H54 (cell line): Measurements from ENCODE around the gene AP2A1.

Source experiments
- DNase-seq: peaks from one replicate; pipeline ENCODE4 v3.0.0; 2011; ENCODE audit warnings: low spot score, mixed read lengths; ENCODE audit not compliant: insufficient read length
- FAIRE-seq: peaks from 3 replicates; lab custom pipeline; 2011; peaks lifted over from hg19 to GRCh38; lab: Jason Lieb, UNC
- POLR2A ChIP-seq: IDR thresholded peaks from 2 replicates; pipeline ENCODE4 v1.6.1; 2011; ENCODE audit warnings: low read depth, mild to moderate bottlenecking, low read length

AP2A1 gene

DNA sequence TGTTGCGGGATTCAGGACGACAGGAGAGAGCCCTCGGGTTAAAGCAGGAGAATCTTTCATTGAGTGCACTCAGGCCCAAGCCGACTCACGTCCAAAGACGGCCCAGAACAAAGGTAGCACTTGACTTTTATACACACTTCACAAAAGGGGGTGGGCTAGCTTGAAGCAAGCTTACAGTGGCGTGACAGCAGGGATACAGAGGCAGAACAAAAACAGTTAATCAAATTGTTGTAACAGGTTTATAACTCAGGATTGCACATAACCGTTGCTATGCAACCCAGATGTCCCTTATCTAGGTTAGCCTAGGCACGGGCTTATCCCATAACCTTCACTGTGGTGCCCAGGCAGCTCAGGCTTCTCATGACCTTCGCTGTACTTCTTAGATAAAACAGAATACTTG, 53.3 kb downstream of the AP2A1 start:
- TF ChIP-seq POLR2A = no peak
- FAIRE-seq (no peak), DNase-seq (no peak)

DNA sequence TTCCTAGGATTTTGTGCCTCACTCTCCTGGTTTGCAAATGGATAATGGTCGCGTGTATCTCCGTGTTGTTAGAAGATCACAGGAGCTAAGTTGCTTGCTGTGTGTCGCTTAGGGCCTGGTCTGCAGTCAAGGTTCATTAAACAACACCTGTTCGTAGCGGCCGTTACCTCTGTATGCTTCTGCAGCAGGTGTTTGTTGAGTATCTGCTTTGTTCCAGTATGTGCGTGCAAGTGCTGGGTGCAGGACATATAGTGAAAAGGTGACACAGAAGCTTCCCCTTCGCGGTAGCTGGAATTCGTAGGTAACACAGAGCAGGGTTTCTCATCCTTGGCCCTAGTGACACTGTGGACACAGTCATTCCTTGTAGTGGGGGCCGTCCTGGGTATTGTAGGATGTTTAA, 56.7 kb downstream of the AP2A1 start:
- TF ChIP-seq POLR2A = no peak
- no peak for FAIRE-seq
- DNase-seq = no peak

DNA sequence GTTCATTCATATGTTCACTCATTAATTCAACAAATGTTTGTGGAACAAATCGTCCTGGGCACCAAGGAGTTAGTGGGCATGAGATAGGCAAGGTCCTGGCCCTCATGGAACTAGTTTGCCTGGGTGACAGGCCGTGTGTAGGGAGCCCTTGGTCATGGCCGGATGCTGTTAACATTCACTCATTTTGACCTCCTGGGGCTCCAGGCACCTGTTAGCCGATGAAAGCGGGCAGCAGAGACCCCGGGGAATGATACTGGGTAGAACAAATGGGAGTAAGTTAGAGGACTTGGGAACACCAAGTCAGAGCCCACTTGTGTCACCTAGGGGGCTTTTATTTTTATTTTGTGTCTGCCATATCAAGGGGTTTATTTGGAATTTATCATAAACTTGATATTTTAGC, 57.9 kb downstream of the AP2A1 start:
- DNase-seq (no peak), FAIRE-seq (no peak)
- no peak for TF ChIP-seq POLR2A

DNA sequence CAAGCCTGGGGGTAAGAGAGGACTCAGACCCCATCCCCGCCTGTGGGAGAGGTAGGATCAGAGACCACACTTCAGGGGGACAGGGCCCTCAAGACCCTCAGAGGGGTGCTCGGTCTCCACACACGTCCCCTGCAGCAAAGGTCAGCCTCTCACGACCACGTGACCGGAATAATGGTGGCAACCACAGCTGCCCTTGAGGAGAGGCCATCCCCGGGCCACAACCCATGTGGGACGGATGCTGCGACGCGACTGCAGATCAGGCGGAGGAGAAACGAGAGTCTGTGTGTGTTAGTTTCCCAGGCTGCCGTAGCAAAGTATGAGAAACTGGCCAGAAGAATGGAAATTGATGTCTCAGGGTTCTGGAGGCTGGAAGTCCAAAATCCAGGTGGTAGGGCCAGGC, 60.2 kb downstream of the AP2A1 start:
- TF ChIP-seq POLR2A = no peak
- DNase-seq (no peak), FAIRE-seq (no peak)

DNA sequence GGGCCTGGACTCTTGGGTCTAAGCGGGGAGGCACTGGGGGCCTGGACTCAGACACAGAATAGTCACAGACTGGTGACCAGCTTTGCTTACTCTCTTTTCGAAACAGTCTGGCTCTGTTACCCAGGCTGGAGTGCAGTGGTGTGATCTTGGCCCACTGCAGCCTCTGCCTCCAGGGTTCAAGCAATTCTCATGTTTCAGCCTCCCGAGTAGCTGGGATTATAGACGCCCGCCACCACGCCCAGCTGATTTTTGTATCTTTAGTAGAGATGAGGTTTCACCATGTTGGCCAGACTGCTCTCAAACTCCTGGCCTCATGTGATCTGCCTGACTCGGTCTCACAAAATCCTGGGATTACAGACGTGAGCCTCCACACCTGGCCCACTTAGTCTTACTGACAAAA, 62.4 kb downstream of the AP2A1 start:
- DNase-seq (no peak), FAIRE-seq (no peak)
- no peak for TF ChIP-seq POLR2A

DNA sequence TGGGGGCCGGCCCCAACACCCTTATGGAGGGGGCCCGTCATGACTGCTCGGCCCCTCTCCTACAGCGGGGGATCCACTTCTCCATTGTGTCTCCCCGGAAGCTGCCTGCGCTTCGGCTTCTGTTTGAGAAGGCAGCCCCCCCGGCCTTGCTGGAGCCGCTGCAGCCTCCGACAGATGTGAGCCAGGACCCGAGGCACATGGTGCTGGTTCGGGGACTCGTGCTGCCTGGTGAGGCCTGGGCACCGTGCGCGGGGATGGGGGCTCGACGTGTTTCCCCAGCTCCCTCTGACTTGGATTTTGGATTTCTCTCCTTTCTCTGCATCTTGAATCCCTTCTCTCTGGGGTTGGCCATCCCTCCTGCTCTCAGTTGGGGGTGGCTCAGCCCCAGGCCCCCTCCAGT, 62.9 kb downstream of the AP2A1 start:
- TF ChIP-seq POLR2A = no peak
- DNase-seq = no peak
- no peak for FAIRE-seq

DNA sequence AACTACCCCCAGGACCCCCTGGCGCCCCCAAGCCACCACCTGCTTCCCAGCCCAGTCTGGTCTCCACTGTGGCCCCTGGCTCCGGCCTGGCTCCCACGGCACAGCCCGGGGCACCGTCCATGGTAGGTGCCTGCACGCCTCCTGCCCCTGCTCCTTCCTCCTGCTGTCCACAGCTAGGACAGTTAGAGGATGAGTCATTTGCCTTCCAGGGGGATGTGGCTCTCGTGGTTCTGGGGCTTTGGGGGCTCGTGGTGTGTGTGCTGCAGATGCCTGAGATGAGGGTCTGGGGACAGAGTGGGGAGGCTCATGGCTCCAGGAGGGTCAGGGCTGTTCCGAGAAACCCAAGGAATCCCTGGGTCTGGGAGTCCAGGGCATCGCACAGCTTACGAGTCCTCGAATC, 64.0 kb downstream of the AP2A1 start:
- TF ChIP-seq POLR2A = no peak
- FAIRE-seq (no peak), DNase-seq (no peak)

DNA sequence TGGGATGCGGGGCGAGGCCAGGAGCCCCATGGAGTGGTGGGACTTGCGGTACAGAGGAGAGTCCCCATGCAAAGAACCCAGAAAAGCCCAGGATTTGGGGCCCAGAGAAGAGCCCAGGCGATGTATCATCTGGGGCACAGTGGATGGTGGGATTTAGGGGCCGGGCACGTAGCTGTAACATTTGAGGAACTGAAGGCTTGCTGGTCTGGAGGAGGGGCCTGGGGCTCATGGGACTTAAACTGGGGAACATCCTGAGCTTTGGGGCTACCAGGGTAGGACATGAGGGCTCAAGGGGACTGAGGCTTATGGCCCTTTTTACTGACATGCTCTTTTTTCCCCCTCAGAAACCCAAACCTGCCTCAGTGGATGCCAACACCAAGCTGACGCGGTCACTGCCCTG, 64.8 kb downstream of the AP2A1 start:
- no peak for TF ChIP-seq POLR2A
- DNase-seq = no peak
- no peak for FAIRE-seq

DNA sequence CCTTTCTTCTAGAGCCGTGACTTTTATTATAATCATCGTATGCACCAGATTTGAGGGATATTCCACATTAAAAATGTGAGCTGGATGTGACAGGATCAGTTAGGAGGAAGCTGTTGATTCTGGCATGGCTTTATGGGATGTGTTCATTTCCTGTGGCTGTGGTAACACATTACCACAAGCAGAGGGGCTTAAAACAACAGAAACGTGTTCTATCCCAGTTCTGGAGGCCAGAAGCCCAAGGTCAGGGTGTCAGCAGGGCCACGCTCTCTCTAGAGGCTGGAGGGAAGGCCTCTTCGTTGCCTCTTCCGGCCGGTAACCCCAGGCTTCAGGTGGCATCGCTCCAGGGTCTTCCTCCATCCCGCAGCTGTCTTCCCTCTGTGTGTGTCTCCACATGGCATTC, 65.8 kb downstream of the AP2A1 start:
- DNase-seq (no peak), FAIRE-seq (no peak)

DNA sequence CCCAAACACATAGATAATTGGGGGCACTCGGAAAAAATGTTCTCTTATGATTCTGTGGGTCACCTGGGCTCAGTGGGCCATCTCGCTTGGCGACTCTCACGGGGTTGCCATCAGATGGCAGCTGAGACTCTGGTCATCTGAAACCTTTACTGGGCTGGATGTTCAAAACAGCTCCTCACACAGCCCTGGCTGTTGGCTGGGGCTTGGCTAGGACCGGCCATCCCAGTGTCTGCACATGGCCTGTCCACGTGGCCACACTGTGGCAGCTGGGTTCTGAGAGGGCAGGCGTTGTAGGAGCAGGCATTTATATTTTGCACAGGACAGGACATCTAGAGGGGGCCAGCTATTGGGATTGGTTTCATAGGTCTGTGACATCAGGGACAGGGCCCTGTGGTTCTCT, 66.8 kb downstream of the AP2A1 start:
- FAIRE-seq = no peak
- no peak for DNase-seq
- no peak for TF ChIP-seq POLR2A

More for the DNA sequence above, 65.8 kb downstream of the AP2A1 start:
- no peak for TF ChIP-seq POLR2A

DNA sequence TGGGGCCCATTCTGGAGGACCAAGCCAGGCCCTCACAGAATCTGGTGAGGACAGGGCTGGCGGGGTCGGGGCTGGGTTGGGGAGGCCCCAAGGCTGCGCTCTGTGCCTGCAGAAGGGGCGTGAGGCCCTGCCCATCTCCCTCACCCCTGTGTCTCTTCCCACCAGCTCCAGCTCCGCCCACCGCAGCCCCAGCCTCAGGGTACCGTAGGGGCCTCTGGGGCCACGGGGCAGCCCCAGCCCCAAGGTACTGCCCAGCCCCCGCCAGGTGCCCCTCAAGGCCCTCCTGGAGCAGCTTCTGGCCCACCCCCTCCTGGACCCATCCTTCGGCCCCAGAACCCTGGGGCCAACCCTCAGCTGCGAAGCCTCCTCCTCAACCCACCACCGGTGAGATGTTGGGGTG, 68.8 kb downstream of the AP2A1 start:
- no peak for FAIRE-seq

DNA sequence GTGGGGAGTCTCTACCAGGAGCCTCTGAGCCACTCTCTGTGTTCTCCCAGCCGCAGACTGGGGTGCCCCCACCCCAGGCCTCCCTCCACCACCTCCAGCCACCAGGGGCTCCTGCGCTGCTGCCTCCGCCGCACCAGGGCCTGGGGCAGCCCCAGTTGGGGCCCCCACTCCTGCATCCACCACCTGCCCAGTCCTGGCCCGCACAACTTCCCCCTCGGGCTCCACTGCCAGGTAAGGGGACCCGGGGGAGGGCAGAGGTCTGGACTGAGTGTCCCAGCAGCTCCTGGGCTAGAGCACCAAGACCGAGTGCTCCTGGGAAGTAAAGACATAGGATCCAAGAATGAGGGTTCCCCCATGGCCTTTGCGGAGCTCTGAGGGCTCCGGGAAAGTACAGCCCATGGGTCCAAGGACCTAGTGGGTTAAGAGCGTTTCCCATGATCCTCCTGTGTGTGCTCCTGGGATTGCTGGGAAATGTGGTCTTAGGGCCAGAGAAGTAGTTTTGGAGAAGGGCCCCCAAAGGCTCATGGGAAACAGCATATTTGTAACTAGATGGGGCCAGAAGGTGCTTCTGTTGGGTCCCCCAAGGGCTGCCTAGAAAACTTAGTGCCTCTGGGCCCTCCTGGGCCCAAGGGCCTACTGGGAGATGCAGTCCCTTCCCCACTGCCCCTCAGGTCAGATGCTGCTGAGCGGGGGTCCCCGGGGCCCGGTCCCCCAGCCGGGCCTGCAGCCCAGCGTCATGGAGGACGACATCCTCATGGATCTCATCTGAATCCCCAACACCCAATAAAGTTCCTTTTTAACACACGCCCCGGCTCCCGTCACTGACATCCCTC, 69.6 kb downstream of the AP2A1 start:
- DNase-seq = no peak
- no peak for FAIRE-seq
- TF ChIP-seq POLR2A = no peak

More for the DNA sequence above, 68.8 kb downstream of the AP2A1 start:
- TF ChIP-seq POLR2A = no peak
- no peak for DNase-seq

DNA sequence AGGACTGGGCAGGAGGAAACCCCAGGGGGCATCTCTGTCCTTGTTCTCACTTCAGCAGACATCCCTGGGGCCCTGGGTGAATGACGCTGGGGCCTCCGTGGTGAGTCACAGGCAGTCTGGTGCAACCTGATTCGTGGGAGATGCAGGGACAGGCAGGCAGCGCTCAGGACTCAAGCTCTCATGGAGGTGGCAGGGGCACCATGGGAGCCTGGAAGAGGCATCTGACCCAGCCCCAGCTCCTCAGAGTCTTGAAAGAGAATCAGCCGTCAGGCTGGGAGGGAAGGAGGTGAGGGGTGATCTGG, 70.2 kb downstream of the AP2A1 start:
- FAIRE-seq (no peak), DNase-seq (no peak)

DNA sequence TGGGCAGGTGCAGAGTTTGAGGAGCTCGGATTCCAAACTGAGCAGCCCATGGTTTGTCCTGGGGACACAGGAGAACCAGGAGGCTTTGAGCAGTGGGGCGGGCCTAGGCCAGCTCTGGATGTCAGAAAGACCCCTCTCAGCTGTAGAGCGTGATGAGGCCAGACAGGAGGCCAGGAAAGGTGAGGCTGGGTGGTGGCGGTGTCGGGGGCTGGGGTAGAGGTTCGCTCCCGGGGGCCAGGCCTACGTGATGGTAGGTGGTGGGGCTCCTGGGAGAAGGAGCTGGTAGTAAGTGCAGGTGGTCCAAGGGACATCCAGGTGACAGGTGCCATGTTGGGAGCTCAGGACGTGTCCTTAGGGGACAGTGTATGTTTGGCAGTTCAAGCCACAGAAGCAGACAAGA, 70.6 kb downstream of the AP2A1 start:
- TF ChIP-seq POLR2A = no peak
- DNase-seq (no peak), FAIRE-seq (no peak)

More for the DNA sequence above, 70.2 kb downstream of the AP2A1 start:
- TF ChIP-seq POLR2A = no peak

DNA sequence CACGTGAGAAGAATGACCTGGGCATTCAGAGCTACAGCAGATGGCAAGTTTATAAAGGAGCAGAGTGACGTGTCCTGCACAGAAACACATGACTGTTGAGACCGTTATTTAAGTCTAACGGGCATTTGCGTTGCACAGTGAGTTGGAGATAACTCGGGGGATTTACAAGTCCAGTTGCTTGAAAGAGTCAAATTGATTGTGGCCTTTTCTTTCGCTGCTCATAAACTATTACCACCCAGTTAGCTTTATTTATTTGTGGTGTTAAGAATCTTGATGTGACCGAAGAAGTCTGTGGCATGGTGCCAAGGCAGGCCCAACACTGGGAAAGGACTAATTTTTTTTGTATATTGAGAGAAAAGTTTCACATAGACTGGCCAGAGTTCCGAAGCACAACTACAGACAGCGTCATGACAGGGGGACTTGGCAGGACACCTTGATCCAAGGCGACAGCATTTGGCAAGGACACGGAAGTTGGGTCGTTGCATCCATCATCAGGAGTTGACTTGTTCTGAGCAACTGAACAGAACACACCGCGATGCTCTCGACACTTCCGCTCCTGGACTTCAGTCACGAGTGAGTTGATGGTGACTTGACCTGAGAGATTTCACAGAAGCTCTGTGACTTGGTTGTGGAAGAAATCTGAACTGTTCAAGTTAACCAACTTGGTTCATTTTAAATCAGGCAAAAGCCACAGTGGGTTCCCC, 72.2 kb downstream of the AP2A1 start:
- DNase-seq (no peak), FAIRE-seq (no peak)
- no peak for TF ChIP-seq POLR2A
